ENCODE results near the gene LRRC52. TPM values are rescaled to one million over a fixed set of nuclear protein-coding genes. Genes with fewer than 3 reads are reported as not detected.

Gene LRRC52
- total RNA-seq, 1 donor from 2014 or later = not detected

DNA sequence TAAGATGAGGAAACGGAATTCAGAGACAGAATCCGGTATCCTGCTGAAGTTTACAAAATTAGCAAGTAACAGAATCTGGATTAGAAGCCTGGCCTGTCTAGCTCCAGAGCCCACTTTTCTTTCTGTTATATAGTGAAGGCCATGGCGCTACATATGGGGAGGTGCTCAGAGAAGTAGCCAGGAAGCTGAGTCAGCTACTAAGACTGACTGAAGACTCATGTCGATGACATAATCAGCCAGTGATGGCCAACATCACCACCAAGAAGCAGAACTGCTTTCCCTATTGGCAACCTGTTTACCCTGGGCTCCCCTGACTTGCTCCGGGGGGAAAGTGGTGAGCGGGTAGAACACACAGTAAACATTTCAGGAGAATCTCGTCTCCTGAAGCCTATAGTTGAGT is 18.8 kb downstream of the LRRC52 start:
- Mint-ChIP-seq H3K4me3 (no peak overlapping the region), H3K27ac (no peak overlapping the region), H3K4me1 (no peaks in the 10 kb centered on the region), H3K36me3 (ENCODE audit: low read depth) (no peaks in the 10 kb centered on the region), H3K27me3 (peaks cover 31% of the 10 kb centered on the region), H3K9me3 (no peaks in the 10 kb centered on the region)
- TF ChIP-seq CTCF (IDR thresholded peaks at IDR 0.05) = no peak
- intact Hi-C loops (cut with micrococcal nuclease) = no loop called here
- ATAC-seq (ENCODE audit: low read depth) (no peak), DNase-seq (no peak)
- CTCF ChIA-PET = no interaction called here
- POLR2A ChIA-PET = no interaction called here

- Mint-ChIP-seq H3K4me1 (no peaks in the 10 kb centered on the region), H3K4me3 (no peak overlapping the region), H3K36me3 (ENCODE audit: low read depth) (no peaks in the 10 kb centered on the region), H3K27me3 (peaks cover 31% of the 10 kb centered on the region), H3K27ac (no peak overlapping the region), H3K9me3 (no peaks in the 10 kb centered on the region)
- ChIA-PET CTCF (no interaction called here), POLR2A (no interaction called here)
- TF ChIP-seq CTCF (IDR thresholded peaks at IDR 0.05) = no peak
- DNase-seq (no peak), ATAC-seq (ENCODE audit: low read depth) (no peak)
- intact Hi-C loops (cut with micrococcal nuclease) = no loop called here
Observed at GRCh38 chr1:165563551-165563950, 19.8 kb downstream of the LRRC52 start.

DNA sequence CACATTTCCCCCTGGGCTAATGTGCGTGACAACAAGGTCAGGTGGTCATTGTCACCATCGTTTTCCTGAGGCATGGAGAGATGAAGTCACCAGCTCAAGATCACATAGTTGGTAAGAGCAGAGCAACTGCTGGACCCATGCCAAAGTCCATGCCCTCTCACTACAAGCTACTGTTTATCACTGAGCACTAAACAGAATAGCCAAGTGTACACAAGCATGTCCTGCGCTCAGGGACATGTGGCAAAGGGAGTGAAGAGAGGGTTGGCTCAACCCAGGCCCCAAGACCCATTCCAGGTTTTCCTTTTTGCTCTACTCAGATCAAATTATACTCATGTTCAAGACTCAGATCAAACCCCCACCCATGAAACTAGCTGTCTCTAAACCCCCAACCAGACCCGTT is 20.8 kb downstream of the LRRC52 start:
- Mint-ChIP-seq H3K27me3 (peaks cover 35% of the 10 kb centered on the region), H3K4me3 (no peak overlapping the region), H3K9me3 (no peaks in the 10 kb centered on the region), H3K27ac (no peak overlapping the region), H3K4me1 (no peaks in the 10 kb centered on the region), H3K36me3 (ENCODE audit: low read depth) (no peaks in the 10 kb centered on the region)
- ATAC-seq (ENCODE audit: low read depth) = no peak
- ChIA-PET POLR2A (no interaction called here), CTCF (no interaction called here)
- intact Hi-C loops (cut with micrococcal nuclease) = no loop called here
- TF ChIP-seq CTCF (IDR thresholded peaks at IDR 0.05) = no peak
- no peak for DNase-seq

GRCh38 chr1:165565751-165566490 is 22.1 kb downstream of the LRRC52 start:
- H3K36me3 Mint-ChIP-seq (ENCODE audit: low read depth) = no peaks in the 10 kb centered on the region
- H3K9me3 Mint-ChIP-seq = no peaks in the 10 kb centered on the region
- intact Hi-C loops (cut with micrococcal nuclease) = no loop called here
- DNase-seq (no peak), ATAC-seq (ENCODE audit: low read depth) (no peak)
- H3K27me3 Mint-ChIP-seq = peaks cover 36% of the 10 kb centered on the region
- ChIA-PET CTCF (no interaction called here), POLR2A (no interaction called here)
- H3K4me1 Mint-ChIP-seq = no peaks in the 10 kb centered on the region
- no peak overlapping the region for H3K27ac Mint-ChIP-seq
- no peak for TF ChIP-seq CTCF (IDR thresholded peaks at IDR 0.05)
- no peak overlapping the region for H3K4me3 Mint-ChIP-seq

GRCh38 chr1:165570078-165570477 is 26.3 kb downstream of the LRRC52 start:
- CTCF ChIA-PET = no interaction called here
- no peak overlapping the region for H3K4me3 Mint-ChIP-seq

More at GRCh38 chr1:165570078-165570477, 26.3 kb downstream of the LRRC52 start:
- H3K27me3 Mint-ChIP-seq = peaks cover 27% of the 10 kb centered on the region
- TF ChIP-seq CTCF (IDR thresholded peaks at IDR 0.05) = no peak
- H3K9me3 Mint-ChIP-seq = no peaks in the 10 kb centered on the region
- no peak overlapping the region for H3K27ac Mint-ChIP-seq
- POLR2A ChIA-PET = no interaction called here
- no peaks in the 10 kb centered on the region for H3K4me1 Mint-ChIP-seq
- intact Hi-C loops (cut with micrococcal nuclease) = no loop called here
- no peak for ATAC-seq (ENCODE audit: low read depth)
- no peak for DNase-seq
- no peaks in the 10 kb centered on the region for H3K36me3 Mint-ChIP-seq (ENCODE audit: low read depth)
